Astrocyte of the spinal cord (primary cell): ENCODE measurements around the gene ZNF543.
"Not testable (repeated sequence)": the region's sequence is repeated elsewhere in the genome, so short reads cannot be mapped to it uniquely, and the experiment has no call there.

Source experiments
- DNase-seq: peaks from one replicate; pipeline ENCODE4 v3.0.0; 2011; ENCODE audit warnings: low read depth, low spot score
- H3K4me3 ChIP-seq: 2 replicates; pipeline ENCODE4 v1.5.1; 2011; ENCODE audit warnings: low read depth, mild to moderate bottlenecking, low read length, moderate library complexity
- CTCF ChIP-seq: IDR thresholded peaks from 2 replicates; pipeline ENCODE4 v1.5.1; 2012; ENCODE audit warnings: low read depth, mild to moderate bottlenecking, low read length, inconsistent platforms
- in situ Hi-C: cut with HindIII; loops from 2 replicates; pipeline ENCODE4 v1.10.0; 2017; ENCODE audit warnings: low sequenced_read_pairs

ZNF543 gene

GRCh38 chr19:57320180-57321084 lies at the start of gene ZNF543:
Gene ZNF543, plus strand, starts transcription at chr19:57320472. Its CDS starts 382 bp downstream, at chr19:57320854.
- in situ Hi-C loops, result no loop called here
- DNase-seq, result peak; percentile 97
- TF ChIP-seq CTCF, result peak; percentile 4
- H3K4me3 ChIP-seq, result peak within 1 kb of the TSS; percentile 94

- no peak for DNase-seq
- in situ Hi-C loops, result no loop called here
- H3K4me3 ChIP-seq, result no peak overlapping the region
- TF ChIP-seq CTCF, result no peak
These were observed 49.0 kb upstream of the ZNF543 start for GRCh38 chr19:57271280-57271679.

DNA sequence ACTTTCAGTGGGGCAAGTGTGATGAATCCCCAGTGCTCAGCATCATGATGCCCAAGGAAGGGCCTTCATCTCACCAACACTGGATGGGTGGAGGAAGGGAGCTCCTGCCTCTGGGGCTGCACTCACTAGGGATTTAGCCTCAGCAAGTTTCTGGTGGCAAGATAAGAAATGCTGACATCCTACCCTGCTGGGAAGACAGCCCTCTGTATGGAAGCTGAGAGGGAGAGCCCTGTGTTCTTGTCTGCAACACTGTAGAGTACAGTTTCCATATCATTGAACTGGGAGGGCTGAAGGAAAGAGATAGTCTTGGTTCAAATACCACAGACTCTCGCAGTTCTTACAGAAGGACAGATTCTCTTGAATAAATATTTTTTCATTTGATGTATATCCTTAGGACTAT lies 47.3 kb upstream of the ZNF543 start:
- in situ Hi-C loops, result no loop called here
- DNase-seq, result no peak
- TF ChIP-seq CTCF, result no peak
- no peak overlapping the region for H3K4me3 ChIP-seq

- in situ Hi-C loops, result no loop called here
- H3K4me3 ChIP-seq, result no peak overlapping the region
- TF ChIP-seq CTCF, result no peak
- no peak for DNase-seq
These were observed 43.8 kb upstream of the ZNF543 start for GRCh38 chr19:57276430-57276829.

DNA sequence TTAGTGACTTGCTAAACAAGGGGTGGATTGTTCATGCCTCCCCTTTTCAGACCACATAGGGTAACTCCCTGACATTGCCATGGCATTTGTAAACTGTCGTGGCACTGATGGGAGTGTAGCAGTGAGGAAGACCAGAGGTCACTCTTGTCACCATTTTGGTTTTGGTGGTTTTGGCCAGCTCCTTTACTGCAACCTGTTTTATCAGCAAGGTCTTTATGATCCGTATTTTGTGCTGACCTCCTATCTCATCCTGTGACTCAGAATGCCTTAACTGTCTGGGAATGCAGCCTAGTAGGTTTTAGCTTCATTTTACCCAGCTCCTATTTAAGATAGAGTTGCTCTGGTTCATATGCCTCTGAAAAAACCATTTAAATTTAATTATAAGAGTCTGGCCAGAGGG lies 41.8 kb upstream of the ZNF543 start:
- in situ Hi-C loops, H3K4me3 ChIP-seq: not testable (repeated sequence)
- DNase-seq, result peak; percentile 68

DNA sequence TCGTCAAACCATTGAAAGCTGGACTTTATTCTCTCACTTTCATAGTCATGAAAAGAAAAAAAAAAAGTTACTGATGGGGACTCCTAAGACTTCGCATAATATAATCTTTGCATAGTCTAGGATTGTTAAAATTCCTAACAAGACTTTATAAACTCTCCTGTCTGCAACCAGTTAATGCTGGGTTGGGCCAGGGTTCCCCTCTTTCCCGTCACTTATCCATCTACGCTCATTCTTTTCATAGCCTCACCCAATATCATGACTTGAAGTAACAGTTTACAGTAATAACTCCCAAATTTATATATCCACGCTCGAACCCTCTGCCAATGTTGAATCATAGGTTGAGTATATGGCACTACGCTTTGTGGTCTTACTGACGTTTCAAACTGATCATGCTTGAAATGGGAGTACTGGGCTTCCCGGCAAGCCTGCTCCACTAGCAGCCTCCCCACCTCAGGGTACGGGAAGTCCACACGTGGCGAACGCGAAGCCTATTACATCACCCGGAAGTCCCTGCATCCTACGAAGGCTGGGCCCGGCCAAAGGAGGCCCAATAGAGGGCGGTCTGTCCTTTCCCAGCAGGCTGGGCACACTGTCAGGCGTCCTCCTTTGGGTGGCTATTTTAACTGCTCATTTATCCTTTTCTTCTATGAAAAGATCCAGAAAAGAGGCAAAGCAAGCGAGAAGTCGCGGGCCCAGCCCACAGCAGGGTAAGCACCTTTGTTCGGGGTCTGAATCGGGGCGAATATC lies 40.7 kb upstream of the ZNF543 start:
- H3K4me3 ChIP-seq, result peak overlapping the region; percentile 96
- in situ Hi-C loops, result no loop called here
- peak; percentile 32 for TF ChIP-seq CTCF
- peak; percentile 98 for DNase-seq
